NCI-H69 (cell line): ENCODE results near the gene MRPL45.

Experiments
- DNase-seq: peaks from one replicate; lab custom pipeline; 2025; lab: John Stamatoyannopoulos, UW

Gene MRPL45

GRCh38 chr17:38325221-38325851, 28.4 kb downstream of the MRPL45 start:
- DNase-seq = no peak

DNA sequence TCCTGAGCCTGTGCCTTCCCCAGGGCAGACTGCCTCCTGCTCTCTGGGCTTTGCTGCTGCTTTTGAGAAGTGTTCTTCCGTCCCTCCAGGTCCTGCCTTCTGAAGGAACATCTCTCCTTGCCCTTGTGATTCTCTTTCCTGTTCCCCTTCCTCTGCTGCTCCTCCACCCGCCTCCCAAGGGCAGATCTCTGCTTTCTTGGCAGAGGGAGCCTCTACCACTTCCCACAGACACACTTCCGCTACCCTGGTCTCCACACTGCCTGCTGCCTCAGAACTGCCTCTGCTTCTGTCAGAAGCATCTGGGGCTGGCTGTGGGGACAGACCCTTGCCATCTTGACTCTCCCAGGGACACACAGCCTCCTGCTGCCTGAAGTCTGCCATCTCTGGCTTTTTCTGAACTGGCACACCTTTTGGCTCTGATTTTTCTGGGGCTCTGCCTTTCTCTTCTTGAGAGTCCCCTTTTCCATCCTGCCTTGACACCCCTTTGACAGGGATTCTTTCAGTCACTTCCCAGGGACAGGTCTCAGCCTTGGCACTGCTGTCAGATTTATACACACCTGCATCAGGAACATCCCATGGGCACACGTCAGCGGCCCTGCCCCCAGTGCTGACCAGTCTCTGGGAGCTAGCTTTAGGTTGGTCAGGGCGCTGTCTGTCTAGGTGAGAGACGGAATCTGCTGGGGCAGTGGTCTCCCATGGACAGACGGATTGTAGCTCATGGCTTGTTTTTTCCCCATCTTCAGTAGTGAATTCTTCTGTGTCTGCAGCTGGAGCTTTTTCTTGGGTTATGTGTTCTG, 30.2 kb downstream of the MRPL45 start:
- no peak for DNase-seq

DNA sequence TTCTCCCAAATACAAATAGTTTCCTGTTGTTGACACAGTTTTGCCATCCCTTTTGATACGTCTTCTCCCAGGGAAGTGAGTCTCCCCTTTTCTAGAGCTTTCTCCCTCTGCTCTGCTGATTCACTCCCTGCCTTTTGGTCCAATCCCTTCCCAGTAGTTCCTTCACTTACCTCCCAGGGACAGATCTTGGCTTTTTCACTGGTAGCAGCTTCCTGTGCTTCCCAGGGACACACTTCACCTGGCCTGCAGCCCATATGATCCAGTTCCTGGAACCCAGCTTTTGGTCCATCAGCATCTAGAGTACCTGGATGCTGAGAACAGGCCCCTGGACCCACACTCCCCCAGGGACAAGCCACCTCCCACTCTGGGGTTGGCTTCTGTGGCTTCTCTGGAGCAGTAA, 31.0 kb downstream of the MRPL45 start:
- DNase-seq = no peak

- DNase-seq = peak; percentile 62
Measured at GRCh38 chr17:38328620-38329019, 31.7 kb downstream of the MRPL45 start.

DNA sequence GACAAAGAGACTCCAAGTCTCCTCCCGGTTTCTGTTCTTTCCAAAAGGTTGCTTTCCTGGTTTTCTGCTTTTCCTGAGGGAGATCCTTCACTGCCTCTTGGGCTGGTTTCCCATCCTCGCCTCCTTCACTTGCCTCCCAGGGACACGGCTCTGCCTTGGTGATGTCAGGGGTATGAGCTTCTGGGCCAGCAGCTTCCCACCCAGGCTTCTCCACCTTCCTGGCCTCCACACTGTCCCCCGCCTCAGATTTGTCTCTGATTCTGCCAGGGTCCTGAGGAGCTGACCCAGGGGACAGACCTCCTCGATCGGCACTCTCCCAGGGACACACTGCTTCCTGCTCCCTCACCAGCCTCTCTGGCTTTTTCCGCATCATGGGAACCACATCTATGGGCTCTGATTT, 32.3 kb downstream of the MRPL45 start:
- no peak for DNase-seq

DNA sequence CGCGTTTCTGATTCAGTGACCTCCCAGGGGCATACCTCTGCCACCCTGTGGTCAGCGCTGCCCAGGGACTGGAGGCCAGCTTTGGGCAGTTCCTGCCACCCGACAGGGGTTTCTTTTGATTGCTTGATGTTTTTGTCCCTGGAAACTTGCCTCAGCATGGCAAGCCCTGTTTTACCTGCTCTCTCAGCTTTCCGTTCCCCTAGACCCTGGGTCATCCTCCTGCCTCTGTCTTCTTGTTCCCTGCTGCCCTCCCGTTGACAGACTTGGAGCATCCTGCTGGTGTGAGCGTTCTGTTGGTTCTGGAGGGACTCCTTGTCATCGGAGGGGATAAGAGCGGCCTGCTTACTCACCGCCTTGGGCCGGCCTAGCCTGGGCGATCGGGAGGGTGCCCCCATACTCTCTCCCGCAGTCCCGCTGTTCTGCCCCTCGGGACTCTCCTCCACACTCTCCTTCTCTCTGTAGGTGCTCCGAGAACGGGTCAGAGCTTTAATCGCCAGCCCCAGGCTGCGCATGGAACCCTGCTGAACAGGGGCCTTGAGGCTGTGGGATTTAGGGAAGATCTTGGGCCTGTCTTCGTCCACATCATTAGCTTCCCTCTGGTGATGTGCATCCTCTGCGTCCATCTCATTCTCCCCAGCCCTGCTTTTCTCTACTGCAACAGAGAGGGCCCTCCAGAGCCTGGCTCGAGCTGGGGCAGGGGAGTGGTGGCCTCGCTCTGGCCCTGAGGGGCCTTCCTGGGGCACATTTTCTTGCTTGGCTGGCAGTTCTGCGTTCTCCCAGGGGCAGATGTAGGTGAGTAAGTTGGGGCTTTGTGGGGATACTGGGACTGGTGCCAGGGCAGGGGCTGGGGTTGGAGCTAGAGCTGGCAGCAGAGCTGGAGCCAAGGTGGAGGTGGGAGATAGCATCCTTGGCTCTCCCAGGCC, 33.1 kb downstream of the MRPL45 start:
- DNase-seq = no peak

DNA sequence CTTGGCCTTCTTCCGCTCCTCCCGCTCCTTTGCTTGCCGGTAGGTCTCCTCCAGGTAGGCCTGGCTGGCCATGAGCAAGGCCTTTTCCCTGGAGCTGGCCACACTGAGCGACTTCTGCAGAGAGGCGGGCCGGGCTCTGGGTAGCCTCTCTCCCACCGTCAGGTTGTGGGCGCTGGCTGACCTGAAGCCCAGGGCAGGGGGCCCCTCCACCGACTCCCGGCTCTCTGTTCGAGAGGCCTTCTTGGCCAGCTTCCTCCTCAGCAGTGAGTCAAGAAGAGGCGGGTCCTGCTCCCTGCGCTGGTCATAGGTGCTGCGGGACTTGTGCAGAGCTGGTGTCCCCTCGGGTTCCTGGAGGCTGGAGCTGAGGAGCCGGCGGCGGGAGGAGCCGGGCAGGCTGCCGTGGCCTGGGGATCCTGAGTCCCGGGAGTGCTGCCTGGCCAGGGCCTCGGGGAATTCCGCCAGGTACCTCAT, 34.0 kb downstream of the MRPL45 start:
- DNase-seq = no peak

- no peak for DNase-seq
Measured at GRCh38 chr17:38332735-38333134, 35.8 kb downstream of the MRPL45 start.

DNA sequence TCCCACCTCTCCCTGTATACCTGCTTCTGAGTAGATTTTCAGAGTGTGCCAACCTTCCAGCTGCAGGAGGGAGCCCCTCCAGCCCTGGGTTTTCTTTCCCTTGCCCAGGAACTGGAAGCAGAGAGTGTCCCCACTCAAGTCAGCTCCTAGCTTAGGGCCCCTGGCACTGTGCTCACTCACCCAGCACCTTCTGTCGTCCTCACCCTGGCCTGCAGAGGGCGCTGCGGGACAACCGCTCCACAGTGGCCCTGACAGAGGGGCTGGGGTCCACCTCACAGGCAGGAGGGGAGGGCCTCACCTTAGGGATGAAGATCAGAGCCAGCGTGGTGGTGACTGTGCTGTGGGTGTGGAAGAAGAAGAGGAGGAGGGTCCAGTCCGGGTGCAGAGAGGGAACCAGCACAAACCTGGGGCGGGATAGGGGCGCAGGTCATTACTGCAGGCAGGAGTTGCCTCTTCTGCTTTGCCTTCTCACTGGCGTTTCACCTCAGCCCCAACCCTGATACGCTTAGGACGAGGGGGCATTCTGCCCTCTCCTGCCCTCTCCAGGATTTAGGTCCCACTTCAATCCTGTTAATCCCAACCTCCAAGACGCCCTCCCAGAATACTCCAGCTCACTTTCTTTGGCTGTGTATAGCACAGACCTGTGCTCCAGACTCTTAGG, 36.8 kb downstream of the MRPL45 start:
- DNase-seq = peak; percentile 73

DNA sequence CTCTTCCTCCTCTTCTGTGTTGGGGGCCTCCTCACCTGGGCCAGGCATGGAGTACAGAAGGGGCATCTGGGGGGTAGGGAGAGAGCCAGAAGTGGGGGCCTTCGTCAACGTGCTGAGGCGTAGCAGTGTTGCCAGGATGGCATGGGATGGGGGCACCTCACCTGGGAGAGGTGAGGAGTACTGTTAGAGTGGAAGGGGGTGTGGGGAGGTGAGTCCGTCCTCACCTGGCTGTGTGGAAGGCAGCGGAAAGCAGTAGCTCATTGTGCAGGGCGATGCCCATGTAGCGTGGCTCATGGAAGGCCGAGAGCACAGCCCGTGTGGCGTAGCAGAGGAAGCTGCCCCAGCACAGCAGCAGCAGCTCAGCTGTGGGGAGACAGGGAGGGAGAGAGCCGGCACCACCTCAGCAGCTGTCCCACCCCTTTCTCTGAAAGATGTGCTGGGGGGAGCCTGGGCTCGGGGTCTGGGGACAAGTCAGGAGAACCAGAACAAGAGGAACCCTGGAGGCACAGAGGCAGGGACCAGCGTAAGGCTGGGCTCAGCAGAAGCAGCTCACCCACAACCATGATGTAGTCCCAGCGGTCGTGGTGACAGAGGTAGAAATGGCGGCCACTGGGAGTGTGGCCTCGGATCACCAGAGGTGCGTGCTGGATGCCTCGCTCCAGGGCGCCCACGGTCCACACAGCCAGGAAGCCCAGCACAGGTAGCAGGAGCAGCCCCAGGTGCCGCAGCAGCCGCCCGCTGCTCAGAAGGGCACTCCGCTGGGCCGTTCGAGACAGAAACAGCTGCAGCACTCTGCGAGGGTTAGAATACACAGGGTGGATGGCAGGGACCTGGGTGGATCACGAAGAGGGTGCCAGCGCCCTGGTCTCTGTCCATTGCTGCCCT, 37.8 kb downstream of the MRPL45 start:
- no peak for DNase-seq

GRCh38 chr17:38336838-38337237, 39.9 kb downstream of the MRPL45 start:
- no peak for DNase-seq

GRCh38 chr17:38338053-38338452, 41.1 kb downstream of the MRPL45 start:
- DNase-seq = peak; percentile 95

- peak; percentile 66 for DNase-seq
Measured at GRCh38 chr17:38338535-38338934, 41.6 kb downstream of the MRPL45 start.

GRCh38 chr17:38339891-38340290, 42.9 kb downstream of the MRPL45 start:
- DNase-seq = no peak

DNA sequence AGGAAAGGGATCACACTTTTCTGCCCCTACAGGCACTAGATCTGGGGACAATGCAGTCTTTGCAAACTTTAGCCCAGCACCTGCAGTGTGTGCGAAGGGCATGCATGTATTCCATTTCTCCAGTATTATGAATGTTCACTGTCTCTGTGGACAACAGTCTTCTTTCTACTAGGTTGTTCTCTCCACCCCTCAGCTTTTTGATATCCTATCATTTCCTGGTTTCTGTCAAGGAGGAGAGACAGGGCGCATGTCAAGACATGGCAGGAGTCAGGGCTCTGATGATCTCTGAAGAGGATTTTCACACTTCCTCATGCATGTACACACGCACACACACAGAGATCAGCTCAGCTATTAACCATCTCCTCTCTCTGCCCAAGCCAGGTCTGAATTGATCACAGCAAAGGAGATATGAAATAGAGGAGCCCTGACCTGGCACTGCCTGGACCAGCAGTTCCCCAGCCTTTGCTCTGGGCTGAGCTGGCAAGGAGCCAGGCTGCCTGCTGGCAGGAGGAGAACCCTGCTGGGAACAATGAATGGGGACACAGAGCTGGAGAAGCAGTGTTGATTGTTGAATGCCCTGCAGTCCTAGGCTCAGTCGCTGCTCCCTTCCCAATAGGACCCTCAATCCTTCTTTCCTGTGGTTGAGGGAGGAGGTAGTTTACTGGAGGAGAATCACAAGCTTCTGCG, 44.2 kb downstream of the MRPL45 start:
- DNase-seq = peak; percentile 93

- peak; percentile 52 for DNase-seq
Measured at GRCh38 chr17:38342886-38343607, 46.1 kb downstream of the MRPL45 start.

GRCh38 chr17:38343608-38344419, 46.8 kb downstream of the MRPL45 start, which contains the start of gene GPR179:
Gene GPR179, minus strand, starts transcription at chr17:38343956. Its CDS starts 167 bp downstream, at chr17:38343789.
- peak; percentile 39 for DNase-seq

GRCh38 chr17:38344420-38344745, 47.4 kb downstream of the MRPL45 start:
- DNase-seq = no peak

GRCh38 chr17:38345743-38346142, 48.8 kb downstream of the MRPL45 start:
- DNase-seq = no peak
